Erythroblast (primary cell): ENCODE results near the gene LMF2.

Source experiments
- GATA1 ChIP-seq: IDR thresholded peaks from 2 replicates; pipeline ENCODE4 v1.6.1; 2011; ENCODE audit warnings: low read depth, mild to moderate bottlenecking, control low read depth, low read length, moderate library complexity
- POLR2A ChIP-seq: IDR thresholded peaks from 2 replicates; pipeline ENCODE4 v1.6.1; 2011; ENCODE audit warnings: mild to moderate bottlenecking, low read length

GRCh38 chr22:50530580-50530876 lies 23.0 kb upstream of the LMF2 start:
- TF ChIP-seq POLR2A (no peak), GATA1 (no peak)
